ENCODE measurements around the gene UNC93B1. TPM values are rescaled to one million over a fixed set of nuclear protein-coding genes. Genes with fewer than 3 reads are reported as not detected.

The UNC93B1 gene
- total and polyA plus RNA-seq, 7 experiments from 2014 or later, result 4.3 to 76.3 (median 12.7) TPM

- no peak for DNase-seq
- no peak overlapping the region for H3K27ac Mint-ChIP-seq
- H3K4me1 Mint-ChIP-seq, result peaks cover 6 to 17% (median 10%) of the 10 kb centered on the region in 7 donors
- intact Hi-C loops (cut with micrococcal nuclease), result no loop called here
- POLR2A ChIA-PET, result interaction anchor here (0.9 to 1.0 kb wide), 2 partner anchors 13 to 171 kb away, joined by 3 read pairs; partner anchors contain the start of gene NDUFS8
- no peak for ATAC-seq
- peaks cover 0 to 4% (median 0%) of the 10 kb centered on the region in 5 donors for H3K36me3 Mint-ChIP-seq
- Histone ChIP-seq H3K4me1 (ENCODE audit: control insufficient read depth in 2 of 2, insufficient read depth in 2 of 2, low read length in 2 of 2) (peaks cover 5 to 8% of the 10 kb centered on the region in 2 donors), H3K36me3 (ENCODE audit: control insufficient read depth in 2 of 3, insufficient read depth in 3 of 3, low read length in 3 of 3) (peaks cover 0 to 60% (median 0%) of the 10 kb centered on the region in 3 experiments), H3K4me3 (ENCODE audit: low read length) (no peak overlapping the region), H3K9me3 (ENCODE audit: control insufficient read depth in 2 of 3, low read length in 3 of 3) (no peaks in the 10 kb centered on the region), H3K27ac (ENCODE audit: low read depth, low read length) (no peak overlapping the region), H3K27me3 (ENCODE audit: control insufficient read depth in 2 of 2, insufficient read depth in 2 of 2, low read length in 2 of 2) (no peaks in the 10 kb centered on the region)
- no peak overlapping the region for H3K4me3 Mint-ChIP-seq
- no peaks in the 10 kb centered on the region for H3K27me3 Mint-ChIP-seq
- CTCF ChIA-PET, result no interaction called here
- no peaks in the 10 kb centered on the region for H3K9me3 Mint-ChIP-seq
Measured at GRCh38 chr11:68043349-68044144, 39.6 kb upstream of the UNC93B1 start.

GRCh38 chr11:68043029-68043348, 39.1 kb upstream of the UNC93B1 start:
- no peaks in the 10 kb centered on the region for H3K9me3 ChIP-seq (ENCODE audit: control insufficient read depth in 2 of 3, low read length in 3 of 3)
- Mint-ChIP-seq H3K4me3 (no peak overlapping the region), H3K27ac (no peak overlapping the region), H3K9me3 (no peaks in the 10 kb centered on the region), H3K36me3 (peaks cover 0 to 4% (median 0%) of the 10 kb centered on the region in 5 donors), H3K4me1 (peaks cover 6 to 17% (median 10%) of the 10 kb centered on the region in 7 donors), H3K27me3 (no peaks in the 10 kb centered on the region)
- DNase-seq (no peak), ATAC-seq (no peak)
- H3K36me3 ChIP-seq (ENCODE audit: control insufficient read depth in 2 of 3, insufficient read depth in 3 of 3, low read length in 3 of 3), result peaks cover 0 to 54% (median 0%) of the 10 kb centered on the region in 3 experiments
- CTCF ChIA-PET, result no interaction called here
- H3K4me1 ChIP-seq (ENCODE audit: control insufficient read depth in 2 of 2, insufficient read depth in 2 of 2, low read length in 2 of 2), result peaks cover 5 to 8% of the 10 kb centered on the region in 2 donors
- intact Hi-C loops (cut with micrococcal nuclease), result no loop called here
- no peak overlapping the region for H3K4me3 ChIP-seq (ENCODE audit: low read length)
- H3K27ac ChIP-seq (ENCODE audit: low read depth, low read length), result no peak overlapping the region
- POLR2A ChIA-PET, result interaction anchor here (0.9 to 1.0 kb wide), 2 partner anchors 12 to 171 kb away, joined by 3 read pairs; partner anchors contain the start of gene NDUFS8
- no peaks in the 10 kb centered on the region for H3K27me3 ChIP-seq (ENCODE audit: control insufficient read depth in 2 of 2, insufficient read depth in 2 of 2, low read length in 2 of 2)

DNA sequence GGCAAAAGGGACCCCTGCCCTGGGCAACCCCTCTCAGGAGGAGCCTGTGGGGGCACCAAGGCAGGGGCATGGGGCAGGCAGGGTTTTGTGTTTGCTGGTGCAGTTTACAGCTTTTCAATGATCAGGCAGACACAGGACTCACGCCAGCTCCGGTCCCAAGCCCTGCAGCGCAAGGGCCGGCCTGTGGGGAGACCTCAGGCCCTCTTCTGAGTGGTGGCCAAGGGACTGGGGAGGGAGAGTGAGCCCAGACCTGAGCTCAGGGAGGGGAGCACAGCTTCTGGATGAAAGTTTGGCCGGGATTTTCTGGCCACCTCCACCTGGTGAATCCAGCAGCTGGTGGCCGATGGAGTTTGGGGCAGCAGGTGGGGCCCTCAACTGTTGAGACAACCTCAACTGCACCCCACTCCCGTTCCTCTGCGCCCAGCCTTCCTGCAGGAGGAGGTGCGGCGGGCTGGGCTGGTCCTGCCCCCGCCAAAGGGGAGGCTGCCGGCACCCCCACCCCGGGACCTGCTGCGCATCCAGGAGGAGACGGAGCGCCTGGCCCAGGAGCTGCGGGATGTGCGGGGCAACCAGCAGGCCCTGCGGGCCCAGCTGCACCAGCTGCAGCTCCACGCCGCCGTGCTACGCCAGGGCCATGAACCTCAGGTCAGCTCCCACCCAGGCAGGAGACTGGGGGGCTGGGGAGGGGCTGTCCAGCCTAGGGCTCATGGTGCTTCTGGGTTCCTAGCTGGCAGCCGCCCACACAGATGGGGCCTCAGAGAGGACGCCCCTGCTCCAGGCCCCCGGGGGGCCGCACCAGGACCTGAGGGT, 38.5 kb upstream of the UNC93B1 start:
- Histone ChIP-seq H3K27me3 (ENCODE audit: control insufficient read depth in 2 of 2, insufficient read depth in 2 of 2, low read length in 2 of 2) (no peaks in the 10 kb centered on the region), H3K36me3 (ENCODE audit: control insufficient read depth in 2 of 3, insufficient read depth in 3 of 3, low read length in 3 of 3) (peaks cover 0 to 49% (median 0%) of the 10 kb centered on the region in 3 experiments), H3K4me3 (ENCODE audit: low read length) (no peak overlapping the region), H3K9me3 (ENCODE audit: control insufficient read depth in 2 of 3, low read length in 3 of 3) (no peaks in the 10 kb centered on the region), H3K4me1 (ENCODE audit: control insufficient read depth in 2 of 2, insufficient read depth in 2 of 2, low read length in 2 of 2) (peaks cover 8% of the 10 kb centered on the region in 2 donors), H3K27ac (ENCODE audit: low read depth, low read length) (peak overlapping the region; percentile 47)
- ChIA-PET CTCF (no interaction called here), POLR2A (interaction anchor here (0.9 to 1.2 kb wide), 3 partner anchors 11 to 172 kb away, joined by 3 to 4 read pairs (median 3); partner anchors contain the start of gene NDUFS8)
- intact Hi-C loops (cut with micrococcal nuclease), result no loop called here
- Mint-ChIP-seq H3K9me3 (no peaks in the 10 kb centered on the region), H3K36me3 (peaks cover 0 to 4% (median 0%) of the 10 kb centered on the region in 5 donors), H3K27me3 (no peaks in the 10 kb centered on the region), H3K4me3 (peak overlapping the region in 1 of 10 donors; percentile 93), H3K4me1 (peaks cover 6 to 22% (median 12%) of the 10 kb centered on the region in 7 donors), H3K27ac (peak overlapping the region in 5 of 9 donors; percentile 45 to 92 (median 64))
- ATAC-seq, result no peak
- DNase-seq, result no peak

GRCh38 chr11:68041617-68042218, 37.8 kb upstream of the UNC93B1 start:
- Histone ChIP-seq H3K27ac (ENCODE audit: low read depth, low read length) (peak overlapping the region; percentile 88), H3K9me3 (ENCODE audit: control insufficient read depth in 2 of 3, low read length in 3 of 3) (no peaks in the 10 kb centered on the region), H3K4me3 (ENCODE audit: low read length) (no peak overlapping the region), H3K27me3 (ENCODE audit: control insufficient read depth in 2 of 2, insufficient read depth in 2 of 2, low read length in 2 of 2) (no peaks in the 10 kb centered on the region), H3K4me1 (ENCODE audit: control insufficient read depth in 2 of 2, insufficient read depth in 2 of 2, low read length in 2 of 2) (peaks cover 8 to 15% of the 10 kb centered on the region in 2 donors), H3K36me3 (ENCODE audit: control insufficient read depth in 2 of 3, insufficient read depth in 3 of 3, low read length in 3 of 3) (peaks cover 0 to 44% (median 0%) of the 10 kb centered on the region in 3 experiments)
- POLR2A ChIA-PET, result interaction anchor here (1.2 kb wide), 1 partner anchor 11 kb away, joined by 4 read pairs; no protein-coding TSS in a partner anchor
- peak overlapping the region; percentile 45 to 96 (median 81) for H3K27ac Mint-ChIP-seq
- DNase-seq (no peak), ATAC-seq (no peak)
- intact Hi-C loops (cut with micrococcal nuclease), result no loop called here
- peak overlapping the region in 9 of 10 donors; percentile 26 to 93 (median 45) for H3K4me3 Mint-ChIP-seq
- H3K27me3 Mint-ChIP-seq, result no peaks in the 10 kb centered on the region
- H3K36me3 Mint-ChIP-seq, result peaks cover 0 to 4% (median 0%) of the 10 kb centered on the region in 5 donors
- CTCF ChIA-PET, result interaction anchor here (0.6 kb wide), 1 partner anchor 978 kb away, joined by 3 read pairs; no protein-coding TSS in a partner anchor
- H3K9me3 Mint-ChIP-seq, result no peaks in the 10 kb centered on the region
- peaks cover 12 to 29% (median 19%) of the 10 kb centered on the region in 7 donors for H3K4me1 Mint-ChIP-seq

- no peak for DNase-seq
- Mint-ChIP-seq H3K27me3 (no peaks in the 10 kb centered on the region), H3K9me3 (no peaks in the 10 kb centered on the region), H3K36me3 (peaks cover 0 to 4% (median 0%) of the 10 kb centered on the region in 5 donors), H3K4me3 (peak overlapping the region; percentile 87 to 94 (median 90)), H3K4me1 (peaks cover 14 to 30% (median 22%) of the 10 kb centered on the region in 7 donors), H3K27ac (peak overlapping the region; percentile 92 to 98 (median 94))
- H3K27ac ChIP-seq (ENCODE audit: low read depth, low read length), result peak overlapping the region; percentile 88
- ChIA-PET POLR2A (interaction anchor here (0.6 to 1.2 kb wide), 5 partner anchors 9 to 230 kb away, joined by 3 to 4 read pairs (median 3); no protein-coding TSS in a partner anchor), CTCF (interaction anchor here (0.6 kb wide), 1 partner anchor 977 kb away, joined by 3 read pairs; no protein-coding TSS in a partner anchor)
- no peaks in the 10 kb centered on the region for H3K27me3 ChIP-seq (ENCODE audit: control insufficient read depth in 2 of 2, insufficient read depth in 2 of 2, low read length in 2 of 2)
- peak overlapping the region; percentile 84 for H3K4me3 ChIP-seq (ENCODE audit: low read length)
- no peaks in the 10 kb centered on the region for H3K9me3 ChIP-seq (ENCODE audit: control insufficient read depth in 2 of 3, low read length in 3 of 3)
- H3K4me1 ChIP-seq (ENCODE audit: control insufficient read depth in 2 of 2, insufficient read depth in 2 of 2, low read length in 2 of 2), result peaks cover 8 to 17% of the 10 kb centered on the region in 2 donors
- peaks cover 0 to 42% (median 0%) of the 10 kb centered on the region in 3 experiments for H3K36me3 ChIP-seq (ENCODE audit: control insufficient read depth in 2 of 3, insufficient read depth in 3 of 3, low read length in 3 of 3)
- intact Hi-C loops (cut with micrococcal nuclease), result loop anchor here (1.0 kb wide), 3 partner anchors 11 to 419 kb away; partner anchors contain the start of genes CHKA (in 1 of the 2), NDUFS8 (in 1 of the 2) and PPP6R3 (in 1 of the 2)
- ATAC-seq, result no peak
Measured at GRCh38 chr11:68040957-68041591, 37.2 kb upstream of the UNC93B1 start.
